Naive B cell (primary cell): ENCODE results near the gene ILK. TPM values are rescaled to one million over a fixed set of nuclear protein-coding genes. Genes with fewer than 3 reads are reported as not detected.
A peak's percentile ranks its signal among the peaks of the same experiment; 100 is the strongest.

Experiments used
- ATAC-seq, 2 donors: fragments of 150-1000 bp; cut with Tn5 transposase; 2 replicates each; pipeline ENCODE4 v1.10.0; 2021; ENCODE audit warnings: low read depth in 2 of 2, mild to moderate bottlenecking in 2 of 2, moderate library complexity in 2 of 2
- DNase-seq: peaks from one replicate; pipeline ENCODE4 v3.0.0; 2022
- H3K27ac Mint-ChIP-seq, 6 donors: one replicate each; pipeline ENCODE4 v1.8.0; 2020 to 2022; ENCODE audit warnings: mild to moderate bottlenecking in 6 of 6, mixed read lengths in 6 of 6, moderate library complexity in 5 of 6, inconsistent platforms in 2 of 6
- H3K27me3 Mint-ChIP-seq, 3 donors: one replicate each; pipeline ENCODE4 v1.8.0; 2021 to 2022; ENCODE audit warnings: mixed read lengths in 3 of 3, mild to moderate bottlenecking in 1 of 3
- H3K36me3 Mint-ChIP-seq, 2 donors: one replicate each; pipeline ENCODE4 v1.8.0; 2020 to 2022; ENCODE audit warnings: mixed read lengths in 2 of 2, inconsistent platforms in 1 of 2, mild to moderate bottlenecking in 1 of 2
- H3K4me1 Mint-ChIP-seq, 3 donors: one replicate each; pipeline ENCODE4 v1.8.0; 2020 to 2022; ENCODE audit warnings: mixed read lengths in 3 of 3, inconsistent platforms in 1 of 3, mild to moderate bottlenecking in 1 of 3, moderate library complexity in 1 of 3
- H3K4me3 Mint-ChIP-seq, 8 donors: one replicate each; pipeline ENCODE4 v1.8.0; 2020 to 2022; ENCODE audit warnings: mild to moderate bottlenecking in 8 of 8, mixed read lengths in 8 of 8, moderate library complexity in 8 of 8, inconsistent platforms in 2 of 8
- H3K9me3 Mint-ChIP-seq, 7 donors: one replicate each; pipeline ENCODE4 v1.8.0; 2020 to 2022; ENCODE audit warnings: mixed read lengths in 7 of 7, mild to moderate bottlenecking in 5 of 7, inconsistent platforms in 2 of 7, moderate library complexity in 1 of 7
- polyA plus RNA-seq, 6 donors: library from polyadenylated mRNA; unstranded; fragments of 300-500 nt; fragmentation: Illumina TruSeq; gene quantifications; one replicate each; pipeline ENCODE4 v1.2.3, GENCODE V29; 2021; ENCODE audit warnings: low read depth in 6 of 6

The ILK gene
- polyA plus RNA-seq, 6 donors from 2014 or later: 49.8 to 87.8 (median 73.8) TPM

DNA sequence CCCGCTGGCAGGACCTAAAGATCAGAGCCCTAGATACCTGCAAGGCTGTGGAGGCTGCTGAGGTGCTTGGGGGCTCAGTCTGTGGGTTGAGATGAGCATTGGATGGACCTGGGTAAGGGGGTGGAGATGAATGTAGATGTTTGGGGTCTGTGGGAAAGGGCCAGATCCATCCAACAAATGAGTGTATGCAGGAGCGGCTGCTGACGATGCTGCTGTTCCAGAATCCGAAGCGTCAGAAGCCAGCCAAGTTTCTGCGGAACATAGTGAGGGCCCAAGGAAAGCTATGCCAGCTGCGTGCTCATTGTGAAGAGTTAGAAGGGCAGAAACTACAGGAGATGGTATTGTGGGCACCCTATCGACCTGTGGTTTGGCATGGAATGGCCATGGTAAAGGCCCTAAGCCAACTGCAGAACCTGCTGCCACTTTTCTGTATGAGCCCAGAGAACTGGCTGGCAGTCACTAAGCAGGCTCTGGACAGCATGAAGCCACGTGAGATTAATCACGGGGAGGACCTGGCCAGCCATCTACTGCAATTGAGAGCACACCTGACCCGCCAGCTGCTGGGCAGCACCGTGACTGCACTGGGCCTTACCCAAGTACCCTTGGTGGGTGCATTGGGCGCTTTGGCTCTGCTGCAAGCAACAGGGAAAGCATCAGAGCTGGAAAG, 36.7 kb upstream of the ILK start:
- ATAC-seq: no peak
- DNase-seq: no peak
- Mint-ChIP-seq H3K9me3 (no peaks in the 10 kb centered on the region), H3K4me3 (peak overlapping the region in 1 of 8 donors; percentile 39), H3K27ac (no peak overlapping the region), H3K27me3 (no peaks in the 10 kb centered on the region), H3K36me3 (peaks cover 8 to 10% of the 10 kb centered on the region in 2 donors), H3K4me1 (peaks cover 0 to 15% (median 7%) of the 10 kb centered on the region in 3 donors)

GRCh38 chr11:6567371-6567745, 36.2 kb upstream of the ILK start:
- peaks cover 3 to 4% of the 10 kb centered on the region in 2 donors for H3K36me3 Mint-ChIP-seq
- no peaks in the 10 kb centered on the region for H3K27me3 Mint-ChIP-seq
- H3K4me1 Mint-ChIP-seq: peaks cover 0 to 13% (median 7%) of the 10 kb centered on the region in 3 donors
- H3K4me3 Mint-ChIP-seq: no peak overlapping the region
- no peak for DNase-seq
- no peaks in the 10 kb centered on the region for H3K9me3 Mint-ChIP-seq
- no peak overlapping the region for H3K27ac Mint-ChIP-seq
- ATAC-seq: no peak

DNA sequence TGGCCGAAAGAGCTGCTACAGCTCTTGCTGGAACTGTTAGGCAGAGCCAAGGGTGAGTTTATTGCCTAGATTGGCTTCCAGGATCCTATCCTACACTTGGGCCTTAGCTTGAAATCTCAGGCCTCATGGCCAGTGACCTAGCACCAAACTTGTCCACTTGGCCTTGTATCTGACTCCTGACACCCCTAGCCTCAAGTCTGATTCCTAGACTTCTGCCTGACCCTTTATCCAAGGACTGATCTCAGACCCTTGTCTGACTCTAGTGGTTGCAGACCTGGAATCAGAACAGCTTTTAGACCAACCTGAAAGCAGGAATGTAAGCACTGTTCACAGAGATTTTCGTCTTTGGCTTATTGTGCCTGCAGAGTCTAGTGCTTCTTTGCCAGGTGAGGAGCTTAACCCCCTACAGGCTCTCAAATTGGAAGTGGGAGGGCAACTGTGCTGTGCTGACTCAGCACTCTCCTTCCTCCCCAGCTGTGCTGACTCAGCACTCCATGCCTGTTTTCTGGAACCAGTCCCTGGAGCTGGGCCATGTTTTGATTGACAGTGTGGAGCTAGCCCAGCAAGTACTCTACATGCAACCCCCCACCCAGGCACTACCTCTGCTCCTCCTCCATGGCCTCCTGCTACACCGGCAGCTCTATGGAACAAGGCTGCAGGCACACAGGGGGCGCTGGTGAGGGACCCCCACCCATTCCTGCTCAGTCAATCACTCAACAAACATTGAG, 35.2 kb upstream of the ILK start:
- ATAC-seq: no peak
- H3K27me3 Mint-ChIP-seq: no peaks in the 10 kb centered on the region
- H3K9me3 Mint-ChIP-seq: no peaks in the 10 kb centered on the region
- DNase-seq: no peak
- no peaks in the 10 kb centered on the region for H3K36me3 Mint-ChIP-seq
- H3K4me1 Mint-ChIP-seq: peaks cover 0 to 13% (median 7%) of the 10 kb centered on the region in 3 donors
- H3K27ac Mint-ChIP-seq: peak overlapping the region in 1 of 6 donors; percentile 20
- H3K4me3 Mint-ChIP-seq: no peak overlapping the region

DNA sequence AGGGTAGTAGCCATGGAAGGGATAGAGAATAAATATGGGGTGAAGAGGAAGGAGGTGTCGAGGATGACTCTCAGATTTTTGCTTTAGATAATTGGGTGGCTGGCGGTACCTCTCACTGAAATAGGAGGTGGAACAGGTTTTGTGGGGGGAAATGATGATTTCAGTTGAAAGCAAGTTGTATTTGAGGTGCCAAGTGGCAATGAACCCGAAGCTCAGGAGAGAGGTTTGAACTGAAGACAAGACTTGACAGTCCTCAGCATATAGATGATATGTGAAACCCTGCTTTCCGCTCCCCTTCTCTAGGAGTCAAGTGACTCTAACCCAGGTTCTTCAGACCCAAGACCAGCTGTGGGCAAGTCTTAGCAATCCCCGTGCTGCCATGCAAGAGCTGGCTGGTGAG, 33.9 kb upstream of the ILK start:
- Mint-ChIP-seq H3K4me1 (peaks cover 0 to 13% (median 7%) of the 10 kb centered on the region in 3 donors), H3K27me3 (no peaks in the 10 kb centered on the region), H3K9me3 (no peaks in the 10 kb centered on the region), H3K36me3 (no peaks in the 10 kb centered on the region), H3K27ac (peak overlapping the region in 4 of 6 donors; percentile 58 to 91 (median 75)), H3K4me3 (peak overlapping the region in 1 of 8 donors; percentile 16)
- DNase-seq (no peak), ATAC-seq (no peak)

DNA sequence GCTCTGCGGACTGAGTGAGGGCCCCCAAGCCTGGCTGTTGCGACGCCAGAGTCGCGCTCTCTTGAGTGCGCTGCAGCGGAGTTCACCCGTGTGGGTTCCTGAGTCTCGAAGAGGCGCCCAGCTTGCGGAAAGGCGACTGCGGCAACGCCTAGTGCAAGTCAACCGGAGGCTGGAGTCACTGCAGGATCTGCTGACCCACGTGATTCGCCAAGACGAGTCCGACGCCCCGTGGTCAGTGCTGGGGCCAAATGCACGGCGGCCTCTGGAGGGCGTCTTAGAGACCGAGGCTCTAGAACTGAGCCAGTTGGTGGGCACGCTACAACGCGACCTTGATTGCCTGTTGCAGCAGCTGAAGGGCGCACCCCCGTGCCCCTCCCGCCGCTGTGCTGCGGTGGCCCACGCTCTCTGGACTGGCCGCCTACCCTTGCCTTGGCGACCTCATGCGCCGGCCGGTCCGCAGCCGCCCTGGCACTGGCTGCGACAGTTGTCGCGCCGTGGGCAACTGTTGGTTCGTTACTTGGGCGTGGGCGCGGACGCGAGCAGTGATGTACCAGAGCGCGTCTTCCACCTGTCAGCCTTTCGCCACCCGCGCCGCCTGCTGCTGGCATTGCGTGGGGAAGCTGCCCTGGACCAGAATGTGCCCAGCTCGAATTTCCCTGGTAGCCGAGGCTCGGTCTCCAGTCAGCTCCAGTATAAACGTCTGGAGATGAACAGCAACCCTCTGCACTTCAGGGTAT, 32.7 kb upstream of the ILK start:
- DNase-seq (no peak), ATAC-seq (no peak)
- Mint-ChIP-seq H3K9me3 (no peaks in the 10 kb centered on the region), H3K27ac (peak overlapping the region in 1 of 6 donors; percentile 76), H3K4me3 (no peak overlapping the region), H3K36me3 (no peaks in the 10 kb centered on the region), H3K4me1 (peaks cover 0 to 12% (median 7%) of the 10 kb centered on the region in 3 donors), H3K27me3 (no peaks in the 10 kb centered on the region)

- Mint-ChIP-seq H3K27me3 (no peaks in the 10 kb centered on the region), H3K9me3 (no peaks in the 10 kb centered on the region), H3K36me3 (no peaks in the 10 kb centered on the region), H3K4me3 (peak overlapping the region in 1 of 8 donors; percentile 18), H3K27ac (peak overlapping the region in 1 of 6 donors; percentile 76), H3K4me1 (peaks cover 0 to 13% (median 9%) of the 10 kb centered on the region in 3 donors)
- no peak for ATAC-seq
- DNase-seq: no peak
These were observed 32.1 kb upstream of the ILK start for GRCh38 chr11:6571434-6572008.

DNA sequence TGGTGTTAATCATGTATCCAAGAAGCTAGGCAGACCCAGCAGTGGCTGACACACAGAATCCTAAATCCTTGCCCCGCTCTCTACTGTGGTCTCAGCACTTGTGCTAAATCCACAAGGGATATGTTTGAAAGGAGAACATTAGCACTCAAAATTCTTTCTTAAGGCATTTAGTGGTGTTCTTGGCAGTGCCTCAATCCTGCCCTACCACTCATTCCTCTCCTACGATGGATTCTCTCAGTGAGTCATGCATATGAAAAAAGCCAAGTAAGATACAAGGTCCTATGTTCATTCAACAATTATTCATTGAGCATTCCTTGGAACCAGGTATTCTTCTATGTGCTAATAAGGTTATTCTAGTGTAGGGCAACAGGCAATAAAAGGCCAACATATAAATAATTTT, 31.4 kb upstream of the ILK start:
- Mint-ChIP-seq H3K27ac (no peak overlapping the region), H3K36me3 (no peaks in the 10 kb centered on the region), H3K4me3 (no peak overlapping the region), H3K27me3 (no peaks in the 10 kb centered on the region), H3K9me3 (no peaks in the 10 kb centered on the region), H3K4me1 (peaks cover 4 to 14% (median 12%) of the 10 kb centered on the region in 3 donors)
- no peak for DNase-seq
- ATAC-seq: no peak

DNA sequence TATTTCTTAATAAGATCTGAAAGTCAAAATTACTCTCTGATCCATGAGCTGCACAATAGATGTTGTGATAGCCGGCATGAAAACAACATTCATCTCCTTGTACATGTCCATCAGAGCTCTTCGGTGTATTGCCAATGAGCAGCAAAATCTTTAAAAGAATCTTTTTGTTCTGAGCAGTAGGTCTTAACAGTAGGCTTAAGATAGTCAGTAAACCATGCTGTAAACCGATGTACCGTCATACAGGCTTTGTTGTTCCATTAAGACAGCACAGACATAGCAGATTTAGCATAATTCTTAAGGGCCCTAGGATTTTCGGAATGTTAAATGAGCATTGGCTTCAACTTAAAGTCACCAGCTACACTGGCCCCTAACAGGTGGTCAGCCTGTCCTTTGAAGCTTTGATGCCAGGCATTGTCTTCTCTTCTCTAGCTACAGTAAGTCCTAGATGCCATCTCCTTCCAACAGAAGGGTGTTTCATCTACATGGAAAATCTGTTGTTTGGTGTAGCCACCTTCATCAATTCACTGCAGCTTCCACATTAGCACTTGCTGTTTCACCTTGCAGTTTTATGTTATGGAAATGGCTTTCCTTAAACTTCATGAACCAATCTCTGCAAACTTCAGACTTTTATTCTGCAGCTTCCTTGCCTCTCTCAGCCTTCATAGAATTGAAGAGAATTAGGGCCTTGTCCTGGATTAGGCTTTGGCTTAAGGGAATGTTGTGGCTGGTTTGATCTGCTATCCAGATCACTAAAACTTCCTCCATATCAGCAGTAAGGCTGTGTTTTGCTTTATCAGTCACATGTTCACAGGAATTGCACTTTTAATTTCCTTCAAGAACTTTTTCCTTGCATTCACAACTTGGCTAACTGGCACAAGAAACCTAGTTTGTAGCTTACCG, 28.5 kb upstream of the ILK start:
- ATAC-seq: no peak
- Mint-ChIP-seq H3K9me3 (no peaks in the 10 kb centered on the region), H3K36me3 (no peaks in the 10 kb centered on the region), H3K4me1 (peaks cover 4 to 8% (median 5%) of the 10 kb centered on the region in 3 donors), H3K27ac (no peak overlapping the region), H3K27me3 (no peaks in the 10 kb centered on the region), H3K4me3 (no peak overlapping the region)
- DNase-seq: no peak

- Mint-ChIP-seq H3K36me3 (no peaks in the 10 kb centered on the region), H3K4me1 (peaks cover 4 to 8% (median 5%) of the 10 kb centered on the region in 3 donors), H3K27me3 (no peaks in the 10 kb centered on the region), H3K27ac (peak overlapping the region in 2 of 6 donors; percentile 28 to 66), H3K4me3 (peak overlapping the region in 1 of 8 donors; percentile 3), H3K9me3 (peaks cover 0 to 4% (median 0%) of the 10 kb centered on the region in 7 donors)
- ATAC-seq (no peak), DNase-seq (no peak)
These were observed 26.9 kb upstream of the ILK start for GRCh38 chr11:6576471-6577373.

DNA sequence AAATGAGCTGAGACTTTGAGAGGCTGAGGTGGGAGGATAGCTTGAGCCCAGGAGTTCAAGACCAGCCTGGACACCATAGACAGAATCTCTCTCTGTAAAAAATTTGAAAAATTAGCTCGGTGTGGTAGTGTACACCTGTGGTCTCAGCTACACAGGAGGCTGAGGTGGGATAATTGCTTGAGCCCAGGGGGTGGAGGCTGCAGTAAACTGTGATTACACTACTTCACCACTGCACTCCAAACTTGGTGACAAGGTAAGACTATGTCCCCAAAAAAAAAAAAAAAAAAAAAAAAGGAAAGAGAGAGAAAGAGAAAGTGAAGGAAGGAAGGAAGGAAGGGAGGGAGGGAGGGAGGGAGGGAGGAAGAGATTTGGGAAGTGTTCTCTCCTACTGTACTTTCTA, 25.4 kb upstream of the ILK start:
- Mint-ChIP-seq H3K27me3 (no peaks in the 10 kb centered on the region), H3K4me3 (no peak overlapping the region), H3K4me1 (peaks cover 4 to 8% (median 5%) of the 10 kb centered on the region in 3 donors), H3K27ac (peak overlapping the region in 2 of 6 donors; percentile 30 to 41), H3K9me3 (peaks cover 0 to 16% (median 7%) of the 10 kb centered on the region in 7 donors), H3K36me3 (peaks cover 5 to 6% of the 10 kb centered on the region in 2 donors)
- DNase-seq: no peak
- ATAC-seq: peak in 1 of 2 donors; percentile 28

DNA sequence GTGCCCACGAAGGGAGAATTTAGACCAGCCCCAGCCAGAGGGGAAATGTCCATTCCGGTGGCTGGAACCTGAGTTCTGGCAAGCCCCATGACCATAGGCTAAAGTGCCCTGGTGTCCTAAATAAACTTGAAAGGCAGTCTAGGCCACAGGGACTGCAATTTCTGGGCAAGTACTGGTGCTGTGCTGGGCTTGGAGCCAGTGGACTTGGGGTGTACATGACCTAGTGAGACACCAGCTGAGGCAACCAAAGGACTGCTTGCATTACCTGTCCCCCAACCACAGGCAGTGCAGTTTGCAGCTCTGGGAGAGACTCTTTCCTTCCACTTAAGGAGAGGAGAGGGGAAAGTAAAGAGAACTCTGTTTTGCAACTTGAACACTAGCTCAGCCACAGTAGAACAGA, 23.9 kb upstream of the ILK start:
- peaks cover 4 to 8% (median 5%) of the 10 kb centered on the region in 3 donors for H3K4me1 Mint-ChIP-seq
- H3K36me3 Mint-ChIP-seq: peaks cover 18 to 20% of the 10 kb centered on the region in 2 donors
- H3K27me3 Mint-ChIP-seq: no peaks in the 10 kb centered on the region
- peaks cover 0 to 30% (median 20%) of the 10 kb centered on the region in 7 donors for H3K9me3 Mint-ChIP-seq
- peak overlapping the region in 1 of 6 donors; percentile 32 for H3K27ac Mint-ChIP-seq
- no peak overlapping the region for H3K4me3 Mint-ChIP-seq
- DNase-seq: no peak
- no peak for ATAC-seq

DNA sequence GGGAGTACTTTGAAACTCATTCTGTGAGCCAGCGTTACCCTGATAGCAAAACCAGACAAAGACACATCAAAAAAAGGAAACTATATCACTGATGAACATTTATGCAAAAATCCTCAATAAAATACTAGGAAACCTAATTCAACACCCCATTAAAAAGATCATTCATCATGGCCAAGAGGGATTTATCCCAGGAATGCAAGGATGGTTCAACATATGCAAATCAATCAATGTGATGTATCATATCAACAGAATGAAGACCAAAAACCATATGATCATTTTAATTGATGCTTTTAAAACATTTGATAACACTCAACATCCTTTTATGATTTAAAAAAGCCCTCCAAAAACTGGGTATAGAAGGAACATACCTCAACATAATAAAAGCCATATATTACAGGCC, 20.0 kb upstream of the ILK start:
- DNase-seq (no peak), ATAC-seq (no peak)
- Mint-ChIP-seq H3K4me3 (no peak overlapping the region), H3K36me3 (peaks cover 21 to 24% of the 10 kb centered on the region in 2 donors), H3K4me1 (no peaks in the 10 kb centered on the region), H3K27me3 (no peaks in the 10 kb centered on the region), H3K9me3 (peaks cover 0 to 34% (median 22%) of the 10 kb centered on the region in 7 donors), H3K27ac (no peak overlapping the region)
